IMR-90 (cell line): ENCODE measurements around the gene INHBC. TPM values are rescaled to one million over a fixed set of nuclear protein-coding genes. Genes with fewer than 3 reads are reported as not detected.

Experiments
- ATAC-seq: fragments of 200-7000 bp; cut with Tn5 transposase; 2 replicates; pipeline ENCODE4 v1.9.1; 2020; ENCODE audit warnings: low read depth, mild to moderate bottlenecking, moderate library complexity
- BruUV-seq: library from RNA; stranded (reverse); fragments of 400-500 nt; replicated peaks from 2 replicates; lab custom pipeline; 2021; lab: Mats Ljungman, UMichigan
- CTCF ChIA-PET: fragments of 300-600 bp; formaldehyde crosslinking; extraction: SDS; loops from one replicate; lab custom pipeline; 2021; ENCODE audit warnings: antibody characterized with exemption; lab: Yijun Ruan, JAX
- POLR2A ChIA-PET: fragments of 300-600 bp; sonication (Branson Sonifier 250); formaldehyde crosslinking; loops from one replicate; lab custom pipeline; 2022; ENCODE audit warnings: antibody characterized with exemption; ENCODE audit not compliant: unreplicated experiment; lab: Charles Lee
- DNase-seq: peaks from one replicate; pipeline ENCODE4 v3.0.0; 2013
- H2AFZ ChIP-seq: replicated peaks from 2 replicates; pipeline ENCODE3; 2013; ENCODE audit warnings: low read length, mild to moderate bottlenecking; ENCODE audit not compliant: poor library complexity
- H2AK5ac ChIP-seq: 2 replicates; pipeline ENCODE4 v1.6.1; 2013; ENCODE audit warnings: low read depth, low read length, inconsistent platforms
- H2AK9ac ChIP-seq: replicated peaks from 2 replicates; pipeline ENCODE3; 2013; ENCODE audit warnings: mild to moderate bottlenecking, low read depth, low read length, moderate library complexity; ENCODE audit not compliant: poor library complexity
- H2BK120ac ChIP-seq: 2 replicates; pipeline ENCODE4 v1.6.1; 2013; ENCODE audit warnings: low read depth, low read length, inconsistent platforms
- H2BK15ac ChIP-seq: 3 replicates; pipeline ENCODE4 v1.6.1; 2013; ENCODE audit warnings: low read depth, low read length, inconsistent platforms
- H2BK20ac ChIP-seq: 2 replicates; pipeline ENCODE4 v1.6.1; 2013; ENCODE audit warnings: low read depth, mild to moderate bottlenecking, inconsistent platforms, low read length, moderate library complexity
- H2BK5ac ChIP-seq: 2 replicates; pipeline ENCODE4 v1.6.1; 2013; ENCODE audit warnings: mild to moderate bottlenecking, low read depth, low read length, inconsistent platforms; ENCODE audit not compliant: poor library complexity, severe bottlenecking
- H3K14ac ChIP-seq: replicated peaks from 2 replicates; pipeline ENCODE4 v1.6.1; 2013; ENCODE audit warnings: low read depth, low read length, inconsistent platforms
- H3K18ac ChIP-seq: 2 replicates; pipeline ENCODE4 v1.6.1; 2013; ENCODE audit warnings: low read depth, low read length, control low read depth
- H3K23ac ChIP-seq: 2 replicates; pipeline ENCODE4 v1.6.1; 2013; ENCODE audit warnings: low read depth, low read length, inconsistent platforms
- H3K27ac ChIP-seq: 2 replicates; pipeline ENCODE4 v1.5.1; 2013; ENCODE audit warnings: mild to moderate bottlenecking, control low read depth, low read length; ENCODE audit not compliant: insufficient read depth
- H3K27me3 ChIP-seq: 2 replicates; pipeline ENCODE4 v1.6.1; 2013; ENCODE audit warnings: low read length; ENCODE audit not compliant: control insufficient read depth, insufficient read depth
- H3K36me3 ChIP-seq: 2 replicates; pipeline ENCODE4 v1.6.1; 2013; ENCODE audit warnings: low read length, mixed read lengths; ENCODE audit not compliant: control insufficient read depth, insufficient read depth
- H3K4ac ChIP-seq: 2 replicates; pipeline ENCODE4 v1.6.1; 2013; ENCODE audit warnings: low read depth, low read length, inconsistent platforms
- H3K4me1 ChIP-seq: 2 replicates; pipeline ENCODE4 v1.6.1; 2013; ENCODE audit warnings: low read length, mixed read lengths; ENCODE audit not compliant: control insufficient read depth, insufficient read depth
- H3K4me2 ChIP-seq: 2 replicates; pipeline ENCODE4 v1.6.1; 2013; ENCODE audit warnings: low read depth, mild to moderate bottlenecking, control low read depth, low read length, moderate library complexity
- H3K4me3 ChIP-seq: 2 replicates; pipeline ENCODE4 v1.5.1; 2013; ENCODE audit warnings: low read depth, mild to moderate bottlenecking, control low read depth, low read length, moderate library complexity; ENCODE audit not compliant: insufficient read depth
- H3K56ac ChIP-seq: 2 replicates; pipeline ENCODE4 v1.6.1; 2013; ENCODE audit warnings: low read length, inconsistent platforms; ENCODE audit not compliant: insufficient read depth; ENCODE audit errors: extremely low read depth
- H3K79me1 ChIP-seq, 2 experiments: 2 replicates each; pipeline ENCODE4 v1.6.1; 2013; ENCODE audit warnings: low read length in 2 of 2, inconsistent platforms in 1 of 2, low read depth in 1 of 2
- H3K9ac ChIP-seq: 2 replicates; pipeline ENCODE4 v1.6.1; 2013; ENCODE audit warnings: low read depth, low read length, control low read depth
- H3K9me1 ChIP-seq: 2 replicates; pipeline ENCODE4 v1.6.1; 2013; ENCODE audit warnings: low read length, inconsistent platforms; ENCODE audit not compliant: insufficient read depth
- H3K9me3 ChIP-seq: 2 replicates; pipeline ENCODE4 v1.6.1; 2013; ENCODE audit warnings: low read length; ENCODE audit not compliant: control insufficient read depth, insufficient read depth
- H4K20me1 ChIP-seq: 2 replicates; pipeline ENCODE4 v1.6.1; 2013; ENCODE audit warnings: low read length, inconsistent platforms; ENCODE audit not compliant: insufficient read depth
- H4K5ac ChIP-seq: 2 replicates; pipeline ENCODE4 v1.6.1; 2013; ENCODE audit warnings: mild to moderate bottlenecking, low read depth, low read length, control low read depth
- H4K8ac ChIP-seq, 2 experiments: 2 replicates each; pipeline ENCODE4 v1.6.1; 2013; ENCODE audit warnings: low read depth in 2 of 2, low read length in 2 of 2, control low read depth in 1 of 2, inconsistent platforms in 1 of 2
- H4K91ac ChIP-seq: 2 replicates; pipeline ENCODE4 v1.6.1; 2013; ENCODE audit warnings: low read depth, low read length, inconsistent platforms; ENCODE audit not compliant: insufficient read depth
- MAFK ChIP-seq: IDR thresholded peaks from 2 replicates; pipeline ENCODE4 v1.6.1; 2012; ENCODE audit warnings: low read depth, low read length, improper control_type of control experiment
- MXI1 ChIP-seq: IDR thresholded peaks from 2 replicates; pipeline ENCODE4 v1.6.1; 2012; ENCODE audit warnings: low read depth, mild to moderate bottlenecking, low read length, moderate library complexity, borderline replicate concordance
- WGBS, 2 experiments: methylation state at CpG; one replicate each; pipeline versions ENCODE4 v1.1.5 to v1.1.7; 2013; ENCODE audit warnings: missing lambda C conversion rate in 2 of 2; ENCODE audit not compliant: insufficient read length in 1 of 2; ENCODE audit errors: extremely low coverage in 2 of 2; 5-methylcytosine and 5-hydroxymethylcytosine counted together
- dilution Hi-C: fragments of 300-500 bp; cut with HindIII; formaldehyde crosslinking; loops from one replicate; pipeline ENCODE4 v1.14.3; 2018; ENCODE audit warnings: low sequenced_read_pairs; ENCODE audit not compliant: unreplicated experiment
- in situ Hi-C: fragments of 300-500 bp; cut with MboI; formaldehyde crosslinking; loops from 3 replicates; pipeline ENCODE4 v1.14.3; 2019; ENCODE audit warnings: low sequenced_read_pairs, inconsistent platforms, mixed read lengths
- intact Hi-C: fragments of 100-400 bp; cut with micrococcal nuclease; formaldehyde crosslinking; loops from 2 replicates; pipeline ENCODE4 v1.10.0; 2022
- polyA plus RNA-seq, 3 experiments: library from polyadenylated mRNA; depleted of rRNA; stranded (reverse); fragments of >200 nt; gene quantifications; 2 replicates each; pipeline ENCODE4 v1.2.3, GENCODE V29; 2012; ENCODE audit warnings: low replicate concordance in 1 of 3
- total RNA-seq: library from RNA; depleted of rRNA; stranded (reverse); fragments of >200 nt; gene quantifications from 2 replicates; pipeline ENCODE4 v1.2.3, GENCODE V29; 2012

Gene INHBC
- total and polyA plus RNA-seq, 2 of the 4 experiments (the other 2 are of a cell fraction), result 0.09 TPM; not detected in 1

DNA sequence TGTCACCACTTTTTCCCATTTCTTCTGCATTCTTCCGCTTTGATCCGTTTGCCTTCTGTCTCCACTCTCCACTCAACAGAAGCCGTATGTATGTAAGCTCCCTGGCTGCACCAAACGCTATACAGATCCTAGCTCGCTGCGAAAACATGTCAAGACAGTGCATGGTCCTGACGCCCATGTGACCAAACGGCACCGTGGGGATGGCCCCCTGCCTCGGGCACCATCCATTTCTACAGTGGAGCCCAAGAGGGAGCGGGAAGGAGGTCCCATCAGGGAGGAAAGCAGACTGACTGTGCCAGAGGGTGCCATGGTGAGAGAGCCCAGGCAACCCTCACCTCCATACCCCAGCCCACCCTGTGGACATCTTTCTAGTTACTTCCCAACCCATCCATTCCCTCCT lies 33.3 kb downstream of the INHBC start:
- H4K5ac ChIP-seq, result no peak overlapping the region
- H4K20me1 ChIP-seq, result no peaks in the 10 kb centered on the region
- no peak for DNase-seq
- no peak overlapping the region for H3K9ac ChIP-seq
- intact Hi-C loops, result no loop called here
- H3K36me3 ChIP-seq, result no peaks in the 10 kb centered on the region
- POLR2A ChIA-PET, result no interaction called here
- H2AFZ ChIP-seq, result no peak overlapping the region
- no peak overlapping the region for H3K4me3 ChIP-seq
- in situ Hi-C loops, result no loop called here
- 100% methylated on average over 2 of the region's 11 CpGs; no CpG with 5 or more reads in 1 of the 2 experiments for WGBS, 2 experiments
- dilution Hi-C loops, result no loop called here
- no peak overlapping the region for H3K27ac ChIP-seq
- TF ChIP-seq MAFK (no peak), MXI1 (no peak)
- ATAC-seq, result no peak
- no peak overlapping the region for H3K14ac ChIP-seq
- CTCF ChIA-PET, result interaction anchor here (1.0 kb wide), 1 partner anchor 9 kb away, joined by 4 read pairs; the partner anchor contains the start of gene GLI1
- H3K27me3 ChIP-seq, result peaks cover 19% of the 10 kb centered on the region
- H2AK9ac ChIP-seq, result no peak overlapping the region
- H3K4ac ChIP-seq, result no peak overlapping the region
- H4K8ac ChIP-seq, result no peak overlapping the region
- no peaks in the 10 kb centered on the region for H3K4me1 ChIP-seq
- no peak overlapping the region for H2BK15ac ChIP-seq
- no peaks in the 10 kb centered on the region for H3K79me1 ChIP-seq
- no peak overlapping the region for H4K91ac ChIP-seq
- no peak overlapping the region for H2BK20ac ChIP-seq
- no peak overlapping the region for H2AK5ac ChIP-seq
- H2BK5ac ChIP-seq, result no peak overlapping the region
- H3K9me1 ChIP-seq, result peaks cover 6% of the 10 kb centered on the region; the same call in 1 of the 2 replicates
- H3K9me3 ChIP-seq, result no peaks in the 10 kb centered on the region; the same call in 1 of the 2 replicates
- H3K23ac ChIP-seq, result no peak overlapping the region
- H3K18ac ChIP-seq, result no peak overlapping the region
- BruUV-seq, result no TSS peak
- no peak overlapping the region for H2BK120ac ChIP-seq
- no peak overlapping the region for H3K4me2 ChIP-seq
- H3K56ac ChIP-seq, result no peak overlapping the region
